Stimulated activated CD4-positive, alpha-beta T cell treated with anti-CD3 and anti-CD28 coated beads, TNF-alpha, amount 100 ng/mL, for 4 hours (primary cell): Measurements from ENCODE around the gene PRKCE.
"Not testable (repeated sequence)": the region's sequence is repeated elsewhere in the genome, so short reads cannot be mapped to it uniquely, and the experiment has no call there.

Experiments used
- DNase-seq, 3 experiments: peaks; one replicate each; pipeline ENCODE4 v3.0.0-alpha.2; 2020; ENCODE audit warnings: low read depth in 3 of 3

Gene PRKCE

DNA sequence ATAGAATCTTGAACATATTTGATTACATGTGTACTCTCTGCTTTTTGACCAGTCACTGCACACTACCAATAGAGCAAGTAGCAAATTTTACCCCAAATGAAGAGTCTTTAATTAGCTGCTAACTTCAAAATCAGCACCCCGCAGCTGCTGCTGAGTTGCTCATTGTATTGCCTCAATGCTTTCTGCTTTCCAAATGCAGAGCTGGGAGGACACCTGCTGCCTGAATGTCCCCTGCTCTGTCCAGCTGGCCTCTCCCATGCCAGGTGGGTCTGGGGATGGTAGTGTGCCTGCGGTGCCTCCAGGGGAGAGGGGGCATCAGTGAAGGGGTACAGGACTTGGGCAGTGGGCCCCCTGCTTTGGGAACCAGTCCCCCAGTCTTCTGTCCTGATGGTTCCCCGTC is 184.8 kb downstream of the PRKCE start:
- no peak for DNase-seq

- DNase-seq: no peak
Measured at GRCh38 chr2:45836740-45837139, 185.3 kb downstream of the PRKCE start.

DNA sequence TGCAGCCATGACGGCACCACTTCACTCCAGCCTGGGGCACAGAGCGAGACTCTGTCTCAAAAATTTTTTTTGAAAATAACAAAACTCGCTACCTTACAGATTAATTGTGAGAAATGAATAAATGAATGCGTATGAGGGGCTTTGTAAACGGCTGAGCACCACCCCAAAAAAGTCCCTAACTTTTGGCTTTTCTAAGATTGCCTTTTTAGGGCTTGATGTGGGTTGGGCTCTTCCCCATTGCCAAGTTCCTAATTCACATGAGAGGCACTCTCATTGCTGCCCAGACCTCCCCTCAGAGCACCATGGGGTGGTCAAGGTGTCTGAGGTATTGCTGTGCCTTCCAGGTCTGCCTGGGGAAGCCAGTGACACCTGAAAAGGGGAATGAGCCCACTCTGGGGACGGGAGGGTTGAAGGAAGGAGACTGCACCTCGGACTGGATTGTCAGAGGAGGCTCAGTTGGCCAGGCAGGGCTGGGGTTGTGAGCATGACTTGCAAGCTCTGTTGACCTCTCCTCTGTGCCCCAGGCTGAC is 186.4 kb downstream of the PRKCE start:
- DNase-seq: no peak

DNA sequence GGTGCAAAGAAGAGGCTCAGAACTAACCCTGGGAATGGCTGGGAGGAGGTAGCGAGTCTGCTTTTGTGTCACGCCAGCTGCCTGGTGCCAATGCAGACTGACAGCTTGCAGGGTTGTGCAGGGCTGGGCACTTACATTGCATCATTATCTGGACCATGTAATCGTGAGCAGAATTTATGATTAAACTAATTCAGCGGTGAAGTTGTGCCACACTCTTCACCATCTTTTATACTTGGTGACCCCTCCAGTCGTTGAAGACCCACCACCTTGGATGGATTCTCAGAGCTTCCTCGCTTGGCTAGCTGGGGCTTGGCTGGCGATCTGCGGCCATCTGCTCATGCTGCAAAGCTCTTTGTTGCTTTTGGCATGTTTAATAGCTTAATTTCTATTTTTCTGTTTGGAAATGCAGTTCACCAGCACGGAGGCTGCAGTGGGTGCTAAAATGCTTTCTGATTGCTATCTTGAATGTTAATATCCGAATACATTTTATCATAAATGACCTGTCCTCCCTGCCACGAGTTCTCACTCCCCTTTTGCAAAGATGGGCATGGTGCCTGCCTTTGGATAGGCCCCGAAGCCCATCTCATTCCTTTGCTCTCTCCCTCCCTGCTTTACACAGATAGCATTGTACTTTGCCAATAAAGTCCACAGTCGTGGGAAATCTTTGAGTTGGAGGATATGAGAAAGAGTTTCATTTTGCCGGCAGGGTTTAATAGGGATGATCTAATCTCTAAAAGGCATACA is 188.2 kb downstream of the PRKCE start:
- no peak for DNase-seq

GRCh38 chr2:45840481-45840880 is 189.0 kb downstream of the PRKCE start:
- DNase-seq: no peak

DNA sequence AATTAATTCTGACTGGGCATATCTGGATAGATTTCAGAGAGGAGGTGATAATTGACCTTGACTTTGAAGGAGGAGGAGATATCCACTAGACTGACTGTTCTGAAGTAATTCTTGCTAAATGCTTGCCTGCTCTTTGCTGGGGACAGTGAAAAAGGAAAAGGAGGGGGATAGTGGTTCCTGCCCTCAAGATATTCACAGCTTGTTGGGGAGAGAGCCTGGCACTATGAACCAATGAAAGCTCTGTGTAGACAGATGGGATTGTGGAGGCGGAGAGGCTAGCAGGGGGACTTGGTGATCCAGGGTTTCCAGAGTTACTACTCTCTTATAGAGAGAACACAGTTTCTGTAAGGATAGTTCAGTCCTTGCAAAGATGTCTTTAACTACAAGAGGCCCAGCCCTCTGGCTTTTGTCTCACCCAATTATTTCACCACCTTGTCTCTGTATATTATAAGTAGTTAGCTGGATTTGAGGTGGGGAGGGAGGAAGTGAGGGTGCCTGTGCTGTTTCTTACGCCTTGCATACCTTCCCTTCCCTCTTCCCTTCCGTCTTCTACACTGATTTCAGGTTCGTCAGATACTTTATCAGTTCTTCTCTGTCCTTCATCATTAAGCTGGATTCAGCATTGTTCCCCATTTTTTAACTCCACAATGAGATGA is 190.4 kb downstream of the PRKCE start:
- no peak for DNase-seq

DNA sequence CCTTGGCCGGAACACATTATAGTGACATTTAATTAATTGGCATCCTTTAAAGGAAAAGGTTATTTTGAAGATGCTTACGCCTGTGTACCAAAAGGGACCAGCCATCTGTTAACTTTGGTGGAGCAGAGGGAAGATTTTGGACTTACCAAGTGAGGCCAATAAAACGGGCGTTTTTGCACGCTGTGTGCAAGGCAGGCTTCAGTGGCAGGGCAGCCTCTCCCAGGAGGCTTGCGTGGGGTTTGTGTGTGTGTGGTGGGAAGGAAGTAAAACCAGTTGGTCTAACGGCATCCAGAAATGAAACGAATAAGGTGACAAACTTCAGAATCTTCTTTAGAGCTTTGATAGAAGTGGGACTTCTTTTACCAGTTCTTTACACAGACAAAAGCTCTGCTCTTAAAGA is 191.7 kb downstream of the PRKCE start:
- DNase-seq: no peak

DNA sequence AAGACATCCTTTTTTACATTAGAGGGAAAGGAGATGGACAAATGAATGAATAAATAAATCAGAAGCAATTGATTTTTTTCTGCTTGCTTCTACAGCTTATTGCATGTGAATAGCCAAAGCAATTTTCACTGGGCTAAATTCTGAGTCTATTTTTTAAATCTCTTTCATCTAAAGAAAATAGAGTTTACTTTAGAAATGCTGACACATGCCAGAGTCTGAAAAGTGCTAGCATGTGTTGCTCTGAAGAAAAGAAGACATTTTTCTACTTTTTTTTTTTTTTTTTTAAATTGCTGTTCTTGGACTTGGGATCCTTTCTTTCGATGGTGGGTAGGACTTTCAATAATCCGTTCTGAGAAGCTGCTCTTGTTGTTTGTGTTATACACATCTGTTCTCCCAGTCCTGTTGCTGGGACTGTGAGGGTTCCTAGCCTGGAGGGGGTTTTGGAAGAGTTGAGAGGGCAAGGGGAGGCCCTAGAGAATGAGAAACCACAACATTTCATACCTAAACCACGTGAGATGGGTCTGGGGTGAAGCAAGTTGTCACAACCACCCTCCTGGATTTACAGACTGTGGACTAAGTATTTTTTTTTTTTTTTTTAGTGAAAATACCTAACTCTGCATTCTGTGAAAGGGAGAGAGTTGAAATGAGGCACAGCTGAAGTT is 193.5 kb downstream of the PRKCE start:
- DNase-seq: no peak

DNA sequence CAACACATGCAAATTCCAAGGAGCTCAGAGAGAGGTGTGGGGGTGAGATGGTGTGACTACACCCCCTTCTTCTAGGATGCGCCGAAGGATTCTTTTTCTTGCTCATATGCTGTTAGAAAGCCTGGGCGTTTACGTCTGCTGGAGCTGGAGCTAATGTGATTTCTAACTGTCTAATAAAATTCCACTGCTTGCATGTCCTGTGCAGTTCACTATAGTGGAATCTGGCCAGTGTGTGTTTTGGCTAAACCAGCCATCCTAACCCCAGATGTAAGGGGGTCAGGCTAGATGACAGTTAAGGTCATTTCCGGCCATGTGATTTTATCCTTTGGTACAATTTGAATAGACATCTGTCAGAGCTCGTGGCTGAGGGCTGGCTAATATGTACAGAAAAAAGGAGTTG is 194.1 kb downstream of the PRKCE start:
- DNase-seq: no peak

DNA sequence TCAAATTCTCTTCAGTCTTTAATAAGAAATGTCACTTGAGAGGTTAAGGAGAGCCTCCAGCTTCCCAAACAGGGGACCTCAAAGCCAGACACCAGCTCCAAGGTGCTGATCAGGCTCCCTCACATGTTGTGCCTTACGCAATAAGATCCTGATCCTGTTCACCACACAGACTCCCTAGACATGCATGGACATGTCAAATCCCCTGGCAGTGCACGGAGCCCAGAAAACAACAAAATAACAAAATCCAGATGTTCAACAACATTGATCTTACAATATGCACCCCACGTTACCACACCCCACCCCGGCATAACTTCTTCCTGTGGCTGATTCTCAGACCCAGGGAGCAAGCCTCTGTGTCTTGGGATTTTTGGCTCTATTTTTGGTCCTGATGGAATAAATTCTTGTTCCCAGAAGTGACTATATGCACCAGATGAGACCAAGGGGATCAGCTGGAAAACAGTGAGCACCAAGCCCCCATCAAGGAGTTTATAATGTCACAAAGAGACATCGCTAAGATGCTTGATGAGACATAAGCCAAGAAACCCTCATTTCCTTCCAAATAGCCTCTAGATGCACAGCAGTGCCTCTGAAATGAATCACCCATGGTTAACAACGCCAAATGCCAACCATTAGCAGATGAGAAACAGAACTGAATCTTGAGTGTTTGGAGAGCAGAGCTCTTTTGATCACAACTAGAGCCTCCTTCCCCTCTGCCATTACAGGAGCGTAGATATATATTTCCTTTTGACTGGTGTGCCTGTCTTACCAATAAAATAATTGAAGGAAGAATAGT is 198.2 kb downstream of the PRKCE start:
- no peak for DNase-seq

GRCh38 chr2:45850558-45850957 is 199.1 kb downstream of the PRKCE start:
- no peak for DNase-seq

GRCh38 chr2:45851111-45851510 is 199.6 kb downstream of the PRKCE start:
- DNase-seq: no peak

DNA sequence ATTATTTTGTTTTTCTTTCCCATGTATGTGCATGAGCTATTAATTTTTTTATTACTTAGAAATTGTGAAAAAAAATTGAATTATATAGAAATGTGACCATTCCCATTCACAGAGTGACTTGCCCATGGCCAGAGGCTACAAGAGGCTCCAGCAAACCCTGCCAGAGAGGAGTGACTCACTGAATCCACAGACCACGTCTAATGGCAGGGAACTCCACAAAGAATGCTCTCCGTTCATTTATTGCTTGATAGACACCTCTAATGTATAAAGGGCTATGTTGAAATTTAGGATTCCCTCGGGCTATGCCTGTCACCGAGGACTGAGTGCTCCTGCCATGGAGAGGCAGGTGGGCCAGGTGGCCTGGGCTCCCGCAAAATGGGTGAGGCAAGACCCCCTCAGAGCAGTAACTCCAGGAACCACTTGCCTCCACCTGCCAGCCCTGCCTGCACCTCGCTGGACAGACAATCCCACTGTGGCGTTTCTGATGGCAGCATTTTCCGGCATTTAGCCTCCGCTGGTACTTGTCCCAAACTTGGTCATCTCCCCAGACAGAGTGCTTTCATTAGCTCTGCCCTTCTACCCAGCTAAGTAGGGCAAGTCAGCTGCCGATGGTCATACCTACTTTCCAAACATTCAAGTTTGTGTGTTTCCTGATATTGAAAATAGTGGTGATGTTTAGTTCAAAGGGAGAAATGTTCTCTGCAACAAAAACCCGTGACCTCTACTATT is 200.3 kb downstream of the PRKCE start:
- no peak for DNase-seq

DNA sequence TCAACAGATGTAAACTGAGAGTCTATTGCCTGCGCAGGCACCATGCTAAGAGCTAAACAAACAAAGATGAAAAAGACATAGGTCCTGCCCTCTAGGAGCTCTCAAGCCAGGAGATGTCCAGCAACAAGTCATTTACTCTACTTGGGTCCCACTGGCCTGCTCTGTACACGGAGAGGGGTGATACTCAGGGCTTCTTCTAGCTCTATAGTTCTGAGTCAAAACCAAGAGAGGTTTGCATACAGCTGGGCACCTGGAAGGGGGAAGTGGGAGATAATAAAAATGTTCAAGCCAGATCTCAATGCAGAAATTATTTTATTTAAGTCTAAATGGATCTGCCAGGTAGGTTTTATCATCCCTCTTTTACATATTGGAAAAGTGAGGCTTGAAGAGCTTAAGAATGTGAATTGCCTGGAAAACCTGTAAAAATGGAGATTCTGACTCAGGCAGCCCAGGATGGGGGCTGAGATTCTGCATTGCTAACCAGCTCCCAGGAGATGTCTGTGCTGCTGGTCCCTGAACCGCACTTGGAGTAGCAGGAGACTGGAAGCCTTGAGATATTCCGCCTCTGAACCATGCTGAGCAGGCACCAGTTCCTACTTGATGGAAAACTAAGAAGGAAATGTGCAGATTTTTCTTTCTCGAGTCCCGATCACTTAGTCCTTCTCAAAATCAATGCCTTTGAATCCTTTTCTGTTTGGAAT is 201.1 kb downstream of the PRKCE start:
- no peak for DNase-seq

- DNase-seq: no peak
Measured at GRCh38 chr2:45855374-45855773, 203.9 kb downstream of the PRKCE start.

GRCh38 chr2:45856391-45857274 is 205.2 kb downstream of the PRKCE start:
- DNase-seq: no peak

GRCh38 chr2:45857275-45857609 is 205.8 kb downstream of the PRKCE start:
- DNase-seq: no peak

DNA sequence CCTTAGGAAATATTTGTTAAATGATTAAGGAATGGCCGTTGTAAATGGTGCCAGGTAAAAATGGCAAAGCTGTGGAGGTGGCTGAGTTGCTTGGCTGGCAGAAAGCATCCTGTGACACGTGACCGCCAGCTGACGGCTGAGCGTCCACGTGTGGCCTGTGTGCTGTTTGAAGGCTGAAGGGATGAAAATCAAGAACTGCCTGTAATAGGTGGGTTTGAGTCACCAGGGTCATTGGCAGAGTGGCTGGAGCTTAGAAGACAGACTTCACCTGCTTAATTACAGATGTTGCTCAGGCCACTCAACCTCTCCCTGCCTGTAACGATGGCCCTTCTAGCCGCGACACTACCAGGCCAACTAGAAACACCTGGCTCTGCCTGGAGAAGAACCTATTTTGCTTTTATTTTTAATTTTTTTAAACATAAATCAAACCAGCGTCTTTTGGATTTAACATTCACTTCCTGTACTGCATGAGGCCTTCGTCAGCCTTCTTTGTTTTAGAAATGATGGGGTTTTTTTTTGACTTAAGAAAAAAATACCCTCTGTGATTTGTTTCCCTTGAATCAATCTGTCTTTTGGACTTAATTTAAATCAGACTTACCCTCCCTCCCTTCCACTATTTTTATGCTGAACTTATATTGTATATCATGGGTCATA is 206.5 kb downstream of the PRKCE start:
- no peak for DNase-seq

GRCh38 chr2:45858872-45859271 is 207.4 kb downstream of the PRKCE start:
- DNase-seq: not testable (repeated sequence)
